ENCODE data around the gene ALDH3B1.
"Not testable (repeated sequence)": the region's sequence is repeated elsewhere in the genome, so short reads cannot be mapped to it uniquely, and the experiment has no call there.

The ALDH3B1 gene, protein sequence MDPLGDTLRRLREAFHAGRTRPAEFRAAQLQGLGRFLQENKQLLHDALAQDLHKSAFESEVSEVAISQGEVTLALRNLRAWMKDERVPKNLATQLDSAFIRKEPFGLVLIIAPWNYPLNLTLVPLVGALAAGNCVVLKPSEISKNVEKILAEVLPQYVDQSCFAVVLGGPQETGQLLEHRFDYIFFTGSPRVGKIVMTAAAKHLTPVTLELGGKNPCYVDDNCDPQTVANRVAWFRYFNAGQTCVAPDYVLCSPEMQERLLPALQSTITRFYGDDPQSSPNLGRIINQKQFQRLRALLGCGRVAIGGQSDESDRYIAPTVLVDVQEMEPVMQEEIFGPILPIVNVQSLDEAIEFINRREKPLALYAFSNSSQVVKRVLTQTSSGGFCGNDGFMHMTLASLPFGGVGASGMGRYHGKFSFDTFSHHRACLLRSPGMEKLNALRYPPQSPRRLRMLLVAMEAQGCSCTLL

GRCh38 chr11:68010090-68011041 is at the start of gene ALDH3B1:
Gene ALDH3B1, plus strand, starts transcription at chr11:68010327. Its CDS starts 4,971 bp downstream, at chr11:68015298.
- peak; percentile 90 for DNase-seq
- in situ Hi-C loops (cut with MboI; ENCODE audit: low pct_unique_long_range_greater_than_20kb, low sequenced_read_pairs): no loop called here

GRCh38 chr11:67963217-67963616 is 46.9 kb upstream of the ALDH3B1 start:
- in situ Hi-C loops (cut with MboI; ENCODE audit: low pct_unique_long_range_greater_than_20kb, low sequenced_read_pairs); DNase-seq: not testable (repeated sequence)

DNA sequence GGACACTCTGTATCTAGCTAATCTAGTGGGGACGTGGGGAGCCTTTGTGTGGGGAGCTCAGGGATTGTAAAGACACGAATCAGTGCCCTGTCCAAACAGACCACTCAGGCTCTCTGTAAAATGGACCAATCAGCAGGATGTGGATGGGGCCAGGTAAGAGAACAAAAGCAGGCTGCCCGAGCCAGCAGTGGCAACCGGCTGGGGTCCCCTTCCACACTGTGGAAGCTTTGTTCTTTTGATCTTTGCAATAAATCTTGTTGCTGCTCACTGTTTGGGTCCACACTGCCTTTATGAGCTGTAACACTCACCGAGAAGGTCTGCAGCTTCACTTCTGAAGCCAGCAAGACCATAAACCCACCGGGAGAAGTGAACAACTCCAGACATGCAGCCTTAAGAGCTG is 46.2 kb upstream of the ALDH3B1 start:
- in situ Hi-C loops (cut with MboI; ENCODE audit: low pct_unique_long_range_greater_than_20kb, low sequenced_read_pairs); DNase-seq: not testable (repeated sequence)

DNA sequence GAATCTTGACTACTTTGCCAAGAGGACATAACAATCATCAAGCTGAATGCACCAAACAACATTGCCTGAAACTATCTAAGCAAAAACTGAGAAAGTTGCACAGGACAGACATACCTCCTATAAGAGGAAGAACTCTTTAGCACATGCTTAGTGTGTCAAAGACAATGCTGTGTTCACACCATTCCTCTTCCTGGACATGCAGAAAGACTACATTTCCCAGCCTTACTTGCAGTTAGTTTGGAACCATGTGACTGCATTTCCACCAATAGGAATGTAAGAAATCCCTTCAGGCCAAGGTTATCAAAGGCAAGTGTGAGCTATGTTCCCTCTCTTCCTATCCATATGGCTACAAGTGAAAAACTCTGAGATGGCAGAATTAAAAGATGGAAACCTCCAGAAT is 45.4 kb upstream of the ALDH3B1 start:
- DNase-seq; in situ Hi-C loops (cut with MboI; ENCODE audit: low pct_unique_long_range_greater_than_20kb, low sequenced_read_pairs): not testable (repeated sequence)

- in situ Hi-C loops (cut with MboI; ENCODE audit: low pct_unique_long_range_greater_than_20kb, low sequenced_read_pairs); DNase-seq: not testable (repeated sequence)
These were observed 44.2 kb upstream of the ALDH3B1 start for GRCh38 chr11:67965830-67966348.

GRCh38 chr11:67974746-67975145 is 35.4 kb upstream of the ALDH3B1 start:
- in situ Hi-C loops (cut with MboI; ENCODE audit: low pct_unique_long_range_greater_than_20kb, low sequenced_read_pairs); DNase-seq: not testable (repeated sequence)

- DNase-seq; in situ Hi-C loops (cut with MboI; ENCODE audit: low pct_unique_long_range_greater_than_20kb, low sequenced_read_pairs): not testable (repeated sequence)
These were observed 31.2 kb upstream of the ALDH3B1 start for GRCh38 chr11:67978766-67979418.

DNA sequence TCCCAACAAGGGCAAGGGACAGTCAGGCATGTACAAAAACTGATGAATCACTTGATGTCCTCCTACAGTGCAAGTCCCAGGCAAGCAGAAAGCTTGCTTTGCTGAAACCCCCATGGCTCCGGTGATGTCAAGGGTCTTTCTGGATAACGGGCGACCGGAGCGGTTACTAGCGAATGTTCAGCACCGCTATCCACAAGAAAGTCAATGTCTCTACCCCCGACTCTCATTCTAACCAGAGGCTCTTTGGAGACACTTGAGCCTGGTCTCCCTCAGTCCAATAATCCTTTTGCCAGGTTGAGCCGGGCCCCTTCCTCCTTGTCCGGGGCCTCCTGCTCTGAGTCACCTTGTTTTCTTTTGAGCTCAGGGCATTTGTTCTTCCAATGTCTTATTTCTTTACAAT is 28.9 kb upstream of the ALDH3B1 start:
- DNase-seq; in situ Hi-C loops (cut with MboI; ENCODE audit: low pct_unique_long_range_greater_than_20kb, low sequenced_read_pairs): not testable (repeated sequence)

- DNase-seq; in situ Hi-C loops (cut with MboI; ENCODE audit: low pct_unique_long_range_greater_than_20kb, low sequenced_read_pairs): not testable (repeated sequence)
These were observed 27.8 kb upstream of the ALDH3B1 start for GRCh38 chr11:67982255-67982857.

GRCh38 chr11:67983951-67984350 is 26.2 kb upstream of the ALDH3B1 start:
- in situ Hi-C loops (cut with MboI; ENCODE audit: low pct_unique_long_range_greater_than_20kb, low sequenced_read_pairs): no loop called here
- DNase-seq: no peak

- DNase-seq; in situ Hi-C loops (cut with MboI; ENCODE audit: low pct_unique_long_range_greater_than_20kb, low sequenced_read_pairs): not testable (repeated sequence)
These were observed 24.8 kb upstream of the ALDH3B1 start for GRCh38 chr11:67985302-67985701.

DNA sequence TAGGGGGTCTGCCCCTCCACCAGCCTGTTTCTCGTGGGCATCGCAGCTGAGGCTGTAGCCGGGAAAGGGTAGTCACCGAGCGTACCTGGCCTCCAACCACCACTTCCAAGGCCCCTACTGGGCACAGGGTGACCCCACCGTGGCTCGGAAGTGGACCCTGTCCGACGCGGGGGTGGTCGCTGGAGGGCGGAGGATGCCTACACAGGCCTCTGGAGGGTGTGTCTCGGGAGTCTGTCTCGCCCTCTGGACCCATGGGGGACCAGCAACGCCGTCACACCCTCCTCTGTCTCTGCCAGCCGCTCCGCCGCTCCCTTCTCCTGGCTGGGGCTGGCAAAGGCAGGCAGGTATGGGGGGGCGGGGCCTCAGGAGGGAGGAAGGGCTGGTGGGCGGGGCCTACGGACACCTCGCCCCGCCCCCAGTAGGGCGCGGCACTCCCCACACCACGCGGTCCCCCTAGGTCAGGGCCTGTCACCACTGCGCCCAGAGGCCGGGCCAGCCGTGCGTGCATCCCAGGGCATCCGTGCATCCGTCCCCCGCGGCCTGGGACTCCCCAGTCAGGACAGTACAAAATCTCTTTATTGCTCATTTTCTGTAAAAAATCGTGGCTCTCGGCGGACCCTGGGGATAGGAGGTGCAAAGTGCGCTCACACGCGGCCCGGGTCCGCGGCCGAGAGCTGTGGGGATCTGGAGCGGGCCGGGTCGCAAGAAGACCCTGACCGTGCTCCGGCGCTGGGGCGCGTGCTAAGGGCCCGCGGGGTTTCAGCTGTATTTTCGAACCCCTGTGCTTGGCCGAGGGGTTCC is 19.4 kb upstream of the ALDH3B1 start:
- DNase-seq; in situ Hi-C loops (cut with MboI; ENCODE audit: low pct_unique_long_range_greater_than_20kb, low sequenced_read_pairs): not testable (repeated sequence)

DNA sequence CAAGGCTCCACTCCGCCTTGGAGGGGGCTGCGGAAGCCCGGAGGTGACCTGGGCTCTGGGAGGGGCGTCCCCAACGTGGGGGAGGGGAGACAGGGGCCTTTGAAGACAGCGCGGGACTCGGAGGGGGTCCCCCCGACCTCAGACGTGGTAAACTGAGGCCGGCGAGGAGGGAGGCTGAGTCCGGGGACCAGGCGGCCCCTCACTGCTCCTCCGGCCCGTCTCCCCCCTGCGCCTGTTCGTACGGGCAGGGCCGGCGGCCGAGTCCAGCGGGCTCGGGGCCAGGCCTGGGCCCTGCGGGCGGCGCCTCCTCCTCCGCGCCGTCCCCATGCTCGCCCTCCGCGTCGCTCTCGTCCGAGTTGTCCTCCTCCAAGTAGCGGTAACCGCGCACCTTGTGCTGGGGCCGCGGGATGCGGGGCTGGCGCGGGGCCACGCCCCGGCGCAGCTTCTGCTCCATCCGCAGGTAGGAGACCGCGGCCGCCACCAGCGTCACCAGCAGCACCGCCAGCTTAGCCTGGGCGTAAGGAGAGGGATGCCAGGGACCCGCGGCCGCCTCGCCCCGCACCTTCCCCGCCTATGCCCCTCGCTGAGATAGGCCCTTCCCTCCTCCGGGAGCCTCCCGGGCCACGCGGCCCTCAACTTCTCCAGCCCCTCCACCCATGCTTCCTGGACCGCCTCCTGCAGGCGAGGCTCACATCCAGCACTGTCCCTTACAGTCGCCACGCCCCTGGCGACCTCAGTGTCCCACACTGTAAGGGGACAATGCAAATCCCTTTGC is 18.6 kb upstream of the ALDH3B1 start:
- in situ Hi-C loops (cut with MboI; ENCODE audit: low pct_unique_long_range_greater_than_20kb, low sequenced_read_pairs); DNase-seq: not testable (repeated sequence)

DNA sequence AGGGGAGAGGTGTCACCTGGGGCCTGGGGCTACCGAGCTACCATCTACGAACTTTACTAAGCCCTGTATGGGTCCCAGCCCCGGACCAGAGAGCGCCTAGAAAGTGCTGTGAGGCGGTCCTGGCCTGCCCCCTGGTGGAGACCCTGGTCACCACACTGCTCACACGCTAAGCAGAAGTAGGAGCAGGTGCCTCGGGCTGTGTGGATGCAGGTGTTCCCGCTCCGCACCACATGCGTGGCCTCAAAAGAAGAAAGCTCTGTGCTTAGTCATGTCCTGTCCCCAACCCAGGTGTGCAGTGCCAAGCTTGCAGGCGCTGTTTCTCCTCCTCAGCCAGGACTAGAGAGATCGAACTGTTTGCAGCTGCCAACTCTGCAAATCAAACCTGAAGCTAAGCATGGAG is 16.3 kb upstream of the ALDH3B1 start:
- in situ Hi-C loops (cut with MboI; ENCODE audit: low pct_unique_long_range_greater_than_20kb, low sequenced_read_pairs): not testable (repeated sequence)
- DNase-seq: peak; percentile 57

DNA sequence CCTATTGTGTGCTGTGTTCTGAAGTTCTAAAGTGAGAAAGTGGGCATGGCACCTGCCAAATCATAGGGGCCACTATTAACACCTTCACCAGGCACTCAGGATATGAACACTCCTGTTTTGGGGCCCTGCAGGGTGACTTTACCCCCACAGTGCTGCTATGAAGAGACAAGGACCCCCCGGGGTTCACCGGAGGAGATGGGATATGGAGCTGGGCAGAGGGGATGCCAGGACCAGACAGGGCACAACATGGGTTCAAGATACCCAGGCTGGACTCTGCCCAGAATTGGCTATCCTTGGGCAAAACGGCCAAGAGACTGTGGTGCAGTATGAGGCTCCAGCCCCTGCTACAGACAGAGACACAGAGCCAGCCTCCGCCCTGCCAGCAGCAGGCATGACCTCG is 15.7 kb upstream of the ALDH3B1 start:
- in situ Hi-C loops (cut with MboI; ENCODE audit: low pct_unique_long_range_greater_than_20kb, low sequenced_read_pairs): not testable (repeated sequence)

GRCh38 chr11:67995129-67995528 is 15.0 kb upstream of the ALDH3B1 start:
- DNase-seq; in situ Hi-C loops (cut with MboI; ENCODE audit: low pct_unique_long_range_greater_than_20kb, low sequenced_read_pairs): not testable (repeated sequence)

More for the DNA sequence above, 15.7 kb upstream of the ALDH3B1 start:
- not testable (repeated sequence) for DNase-seq

DNA sequence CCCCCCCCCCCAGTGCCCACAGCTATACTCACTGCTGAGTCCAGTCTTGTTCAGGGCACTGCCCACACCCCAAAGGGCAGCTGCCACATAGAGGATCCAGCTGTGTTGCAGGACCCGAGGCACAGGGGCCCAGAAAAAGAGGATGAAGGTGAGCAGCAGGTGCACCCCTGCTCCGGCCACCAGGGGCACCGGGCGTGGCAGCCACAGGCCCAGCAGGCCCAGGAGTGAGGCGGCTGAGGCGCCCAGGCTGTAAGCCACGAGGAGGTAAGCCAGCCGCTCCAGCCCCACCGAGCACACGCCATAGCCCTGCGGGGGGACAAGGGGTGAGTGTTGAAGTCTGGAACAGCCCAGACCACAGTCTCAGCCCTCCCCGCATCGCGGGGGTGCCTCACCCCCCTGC is 14.5 kb upstream of the ALDH3B1 start:
- in situ Hi-C loops (cut with MboI; ENCODE audit: low pct_unique_long_range_greater_than_20kb, low sequenced_read_pairs); DNase-seq: not testable (repeated sequence)

All from KBM-7 (cell line).